DMS153 treated with DMSO at 0.1 percent for 48 hours (cell line): ENCODE measurements around the gene OPRL1.

Source experiments
- DNase-seq: peaks from one replicate; lab custom pipeline; 2025; ENCODE audit not compliant: unreplicated experiment; lab: John Stamatoyannopoulos, UW

Gene OPRL1

GRCh38 chr20:64080013-64080812 lies at the start of gene OPRL1:
TSS of gene OPRL1 (plus strand) at chr20:64080082. CDS start at chr20:64092721, 12,639 bp downstream.
- no peak for DNase-seq

- DNase-seq = no peak
Observed at GRCh38 chr20:64030371-64031134, 49.3 kb upstream of the OPRL1 start.

GRCh38 chr20:64031822-64032314 lies 48.0 kb upstream of the OPRL1 start:
- no peak for DNase-seq

GRCh38 chr20:64032706-64033624 lies 46.9 kb upstream of the OPRL1 start:
- no peak for DNase-seq

GRCh38 chr20:64033981-64034493 lies 45.8 kb upstream of the OPRL1 start:
- DNase-seq = no peak

- DNase-seq = no peak
Observed at GRCh38 chr20:64035066-64035932, 44.6 kb upstream of the OPRL1 start.

GRCh38 chr20:64035933-64036345 lies 43.9 kb upstream of the OPRL1 start, which contains the start of gene C20orf204:
TSS of gene C20orf204 (plus strand) at chr20:64036182. CDS start at chr20:64036324, 142 bp downstream.
- DNase-seq = no peak

- no peak for DNase-seq
Observed at GRCh38 chr20:64036346-64037198, 43.3 kb upstream of the OPRL1 start.

GRCh38 chr20:64037199-64037497 lies 42.7 kb upstream of the OPRL1 start:
- no peak for DNase-seq

- no peak for DNase-seq
Observed at GRCh38 chr20:64037498-64038213, 42.2 kb upstream of the OPRL1 start.

GRCh38 chr20:64038224-64038564 lies 41.7 kb upstream of the OPRL1 start:
- no peak for DNase-seq

GRCh38 chr20:64038565-64039292 lies 41.2 kb upstream of the OPRL1 start:
- DNase-seq = peak; percentile 51

GRCh38 chr20:64039293-64040160 lies 40.4 kb upstream of the OPRL1 start:
- no peak for DNase-seq

GRCh38 chr20:64040231-64041039 lies 39.4 kb upstream of the OPRL1 start:
- DNase-seq = no peak

- no peak for DNase-seq
Observed at GRCh38 chr20:64041040-64041780, 38.7 kb upstream of the OPRL1 start.

- DNase-seq = no peak
Observed at GRCh38 chr20:64041781-64042053, 38.2 kb upstream of the OPRL1 start.
